Cardiac muscle cell (in vitro differentiated cells and primary cell): ENCODE measurements around the gene VSIG10. TPM values are rescaled to one million over a fixed set of nuclear protein-coding genes. Genes with fewer than 3 reads are reported as not detected.
"Not testable (repeated sequence)": the region's sequence is repeated elsewhere in the genome, so short reads cannot be mapped to it uniquely, and the experiment has no call there.

ENCODE experiments used
- DNase-seq, 2 donors: peaks; one replicate each; pipeline versions ENCODE4 v3.0.0 to v3.0.0-alpha.2; 2010 to 2017; ENCODE audit warnings: low read depth in 1 of 2, low spot score in 1 of 2
- H3K27ac ChIP-seq: fragments of 200-600 bp; sonication (generic); 2 replicates; pipeline ENCODE4 v1.5.1; 2016
- H3K27me3 ChIP-seq: fragments of 200-600 bp; sonication (generic); 2 replicates; pipeline ENCODE4 v1.6.0; 2016; ENCODE audit warnings: control low read depth
- H3K36me3 ChIP-seq: fragments of 200-600 bp; sonication (generic); 2 replicates; pipeline ENCODE4 v1.5.1; 2016; ENCODE audit warnings: control low read depth
- H3K4me1 ChIP-seq: fragments of 200-600 bp; sonication (generic); 2 replicates; pipeline ENCODE4 v1.8.1; 2017; ENCODE audit warnings: low read depth, mild to moderate bottlenecking, mixed run types
- H3K4me3 ChIP-seq: fragments of 200-600 bp; sonication (generic); 2 replicates; pipeline ENCODE4 v1.5.1; 2016; ENCODE audit warnings: mild to moderate bottlenecking
- H3K9me3 ChIP-seq: fragments of 200-600 bp; sonication (generic); 2 replicates; pipeline ENCODE4 v1.5.1; 2017; ENCODE audit warnings: low read depth, mild to moderate bottlenecking, control low read depth
- CTCF ChIP-seq: IDR thresholded peaks from 2 replicates; pipeline ENCODE4 v1.5.1; 2012; ENCODE audit warnings: low read depth, mild to moderate bottlenecking, low read length
- polyA plus RNA-seq: library from polyadenylated mRNA; unstranded; fragments of >200 nt; fragmentation: Nextera tagmentation; extraction: Ambion mirVana; gene quantifications from 2 replicates; pipeline ENCODE4 v1.2.1, GENCODE V29; 2016
- total RNA-seq: library from RNA; depleted of rRNA; stranded (reverse); fragments of >200 nt; gene quantifications from 2 replicates; pipeline ENCODE4 v1.2.3, GENCODE V29; 2016

Gene VSIG10
- total and polyA plus RNA-seq, 2 experiments from 2014 or later, result 7.2 to 10.9 TPM

GRCh38 chr12:118098911-118099671, 4.7 kb downstream of the VSIG10 start:
- Histone ChIP-seq H3K9me3 (no peaks in the 10 kb centered on the region), H3K27me3 (no peaks in the 10 kb centered on the region), H3K36me3 (no peaks in the 10 kb centered on the region), H3K27ac (no peak overlapping the region), H3K4me3 (no peak overlapping the region), H3K4me1 (peaks cover 5% of the 10 kb centered on the region)
- TF ChIP-seq CTCF, result no peak
- DNase-seq, result no peak

GRCh38 chr12:118098401-118098800, 5.4 kb downstream of the VSIG10 start:
- Histone ChIP-seq H3K9me3 (no peaks in the 10 kb centered on the region), H3K36me3 (no peaks in the 10 kb centered on the region), H3K27me3 (no peaks in the 10 kb centered on the region), H3K4me3 (no peak overlapping the region), H3K4me1 (peaks cover 5% of the 10 kb centered on the region), H3K27ac (no peak overlapping the region)
- no peak for TF ChIP-seq CTCF
- no peak for DNase-seq

- H3K4me1 ChIP-seq, result no peaks in the 10 kb centered on the region
- no peaks in the 10 kb centered on the region for H3K9me3 ChIP-seq
- no peak overlapping the region for H3K27ac ChIP-seq
- H3K36me3 ChIP-seq, result no peaks in the 10 kb centered on the region
- H3K27me3 ChIP-seq, result no peaks in the 10 kb centered on the region
- no peak overlapping the region for H3K4me3 ChIP-seq
- TF ChIP-seq CTCF, result no peak
- DNase-seq, result no peak
Measured at GRCh38 chr12:118094039-118094438, 9.8 kb downstream of the VSIG10 start.

GRCh38 chr12:118089782-118090181, 14.0 kb downstream of the VSIG10 start:
- no peaks in the 10 kb centered on the region for H3K4me1 ChIP-seq
- no peak overlapping the region for H3K4me3 ChIP-seq
- no peak overlapping the region for H3K27ac ChIP-seq
- H3K27me3 ChIP-seq, result no peaks in the 10 kb centered on the region
- DNase-seq, result no peak
- H3K36me3 ChIP-seq, result no peaks in the 10 kb centered on the region
- TF ChIP-seq CTCF, result no peak
- no peaks in the 10 kb centered on the region for H3K9me3 ChIP-seq

GRCh38 chr12:118082161-118082560, 21.6 kb downstream of the VSIG10 start:
- no peak for DNase-seq
- Histone ChIP-seq H3K4me3 (no peak overlapping the region), H3K27ac (no peak overlapping the region), H3K36me3 (no peaks in the 10 kb centered on the region), H3K9me3 (no peaks in the 10 kb centered on the region), H3K4me1 (no peaks in the 10 kb centered on the region), H3K27me3 (no peaks in the 10 kb centered on the region)
- no peak for TF ChIP-seq CTCF

- H3K27ac ChIP-seq, H3K4me3 ChIP-seq, H3K36me3 ChIP-seq, H3K9me3 ChIP-seq, DNase-seq, H3K4me1 ChIP-seq, H3K27me3 ChIP-seq: not testable (repeated sequence)
Measured at GRCh38 chr12:118081521-118081920, 22.3 kb downstream of the VSIG10 start.
